IPS-15b (cell line): ENCODE data around the gene PACRGL.
"Not testable (repeated sequence)": the region's sequence is repeated elsewhere in the genome, so short reads cannot be mapped to it uniquely, and the experiment has no call there.

Experiments
- H3K27me3 ChIP-seq: one replicate; pipeline ENCODE4 v1.6.1; 2013; ENCODE audit warnings: low read length; ENCODE audit not compliant: control insufficient read depth, insufficient read depth
- H3K36me3 ChIP-seq: one replicate; pipeline ENCODE4 v1.6.1; 2013; ENCODE audit warnings: low read length; ENCODE audit not compliant: control insufficient read depth, insufficient read depth
- H3K4me1 ChIP-seq: one replicate; pipeline ENCODE4 v1.6.1; 2013; ENCODE audit warnings: mild to moderate bottlenecking, low read length; ENCODE audit not compliant: control insufficient read depth, insufficient read depth
- H3K4me3 ChIP-seq: one replicate; pipeline ENCODE4 v1.5.1; 2013; ENCODE audit warnings: low read depth, low read length
- H3K9ac ChIP-seq: one replicate; pipeline ENCODE4 v1.6.1; 2013; ENCODE audit warnings: low read depth, mild to moderate bottlenecking, low read length
- H3K9me3 ChIP-seq: one replicate; pipeline ENCODE4 v1.6.1; 2013; ENCODE audit warnings: mild to moderate bottlenecking, low read length; ENCODE audit not compliant: control insufficient read depth, insufficient read depth

Gene PACRGL

GRCh38 chr4:20735931-20736330 is 35.7 kb downstream of the PACRGL start:
- no peak overlapping the region for H3K4me3 ChIP-seq
- peaks cover 18% of the 10 kb centered on the region for H3K9me3 ChIP-seq
- no peak overlapping the region for H3K9ac ChIP-seq
- H3K36me3 ChIP-seq: peaks cover 12% of the 10 kb centered on the region
- no peaks in the 10 kb centered on the region for H3K4me1 ChIP-seq
- H3K27me3 ChIP-seq: no peaks in the 10 kb centered on the region

- H3K27me3 ChIP-seq: not testable (repeated sequence)
Observed at GRCh38 chr4:20746000-20746399, 45.7 kb downstream of the PACRGL start.

GRCh38 chr4:20752641-20753040 is 52.4 kb downstream of the PACRGL start:
- no peak overlapping the region for H3K4me3 ChIP-seq
- H3K27me3 ChIP-seq: no peaks in the 10 kb centered on the region
- H3K36me3 ChIP-seq: no peaks in the 10 kb centered on the region
- H3K4me1 ChIP-seq: no peaks in the 10 kb centered on the region
- no peak overlapping the region for H3K9ac ChIP-seq
- H3K9me3 ChIP-seq: no peaks in the 10 kb centered on the region

More at GRCh38 chr4:20746000-20746399, 45.7 kb downstream of the PACRGL start:
- H3K4me3 ChIP-seq, H3K36me3 ChIP-seq, H3K9ac ChIP-seq, H3K4me1 ChIP-seq, H3K9me3 ChIP-seq: not testable (repeated sequence)

- Histone ChIP-seq H3K9ac (no peak overlapping the region), H3K36me3 (no peaks in the 10 kb centered on the region), H3K27me3 (no peaks in the 10 kb centered on the region), H3K4me3 (no peak overlapping the region), H3K9me3 (no peaks in the 10 kb centered on the region), H3K4me1 (no peaks in the 10 kb centered on the region)
Observed at GRCh38 chr4:20754036-20754435, 53.8 kb downstream of the PACRGL start.

- Histone ChIP-seq H3K4me3 (no peak overlapping the region), H3K9me3 (no peaks in the 10 kb centered on the region), H3K36me3 (no peaks in the 10 kb centered on the region), H3K9ac (no peak overlapping the region), H3K27me3 (no peaks in the 10 kb centered on the region), H3K4me1 (no peaks in the 10 kb centered on the region)
Observed at GRCh38 chr4:20760053-20760452, 59.8 kb downstream of the PACRGL start.

GRCh38 chr4:20761382-20761781 is 61.1 kb downstream of the PACRGL start:
- no peak overlapping the region for H3K9ac ChIP-seq
- no peak overlapping the region for H3K4me3 ChIP-seq
- no peaks in the 10 kb centered on the region for H3K4me1 ChIP-seq

GRCh38 chr4:20761826-20762225 is 61.6 kb downstream of the PACRGL start:
- no peak overlapping the region for H3K4me3 ChIP-seq
- H3K4me1 ChIP-seq: no peaks in the 10 kb centered on the region
- no peaks in the 10 kb centered on the region for H3K36me3 ChIP-seq
- no peaks in the 10 kb centered on the region for H3K27me3 ChIP-seq
- H3K9ac ChIP-seq: no peak overlapping the region
- H3K9me3 ChIP-seq: no peaks in the 10 kb centered on the region

More at GRCh38 chr4:20761382-20761781, 61.1 kb downstream of the PACRGL start:
- H3K36me3 ChIP-seq: no peaks in the 10 kb centered on the region
- no peaks in the 10 kb centered on the region for H3K27me3 ChIP-seq
- H3K9me3 ChIP-seq: no peaks in the 10 kb centered on the region

GRCh38 chr4:20764366-20764992 is 64.2 kb downstream of the PACRGL start:
- no peaks in the 10 kb centered on the region for H3K27me3 ChIP-seq
- no peaks in the 10 kb centered on the region for H3K36me3 ChIP-seq
- no peak overlapping the region for H3K9ac ChIP-seq
- H3K4me1 ChIP-seq: no peaks in the 10 kb centered on the region
- H3K9me3 ChIP-seq: no peaks in the 10 kb centered on the region
- no peak overlapping the region for H3K4me3 ChIP-seq

- H3K4me1 ChIP-seq: no peaks in the 10 kb centered on the region
- no peak overlapping the region for H3K9ac ChIP-seq
- no peak overlapping the region for H3K4me3 ChIP-seq
- H3K27me3 ChIP-seq: no peaks in the 10 kb centered on the region
- no peaks in the 10 kb centered on the region for H3K9me3 ChIP-seq
- no peaks in the 10 kb centered on the region for H3K36me3 ChIP-seq
Observed at GRCh38 chr4:20773144-20773997, 73.1 kb downstream of the PACRGL start.

- H3K4me3 ChIP-seq: no peak overlapping the region
- no peaks in the 10 kb centered on the region for H3K36me3 ChIP-seq
- no peak overlapping the region for H3K9ac ChIP-seq
- H3K4me1 ChIP-seq: no peaks in the 10 kb centered on the region
- H3K27me3 ChIP-seq: no peaks in the 10 kb centered on the region
- peaks cover 4% of the 10 kb centered on the region for H3K9me3 ChIP-seq
Observed at GRCh38 chr4:20778896-20779295, 78.6 kb downstream of the PACRGL start.

- H3K27me3 ChIP-seq, H3K4me3 ChIP-seq, H3K9ac ChIP-seq, H3K36me3 ChIP-seq, H3K4me1 ChIP-seq, H3K9me3 ChIP-seq: not testable (repeated sequence)
Observed at GRCh38 chr4:20783134-20783533, 82.9 kb downstream of the PACRGL start.
